NCI-H1417 (cell line): Measurements from ENCODE around the gene ASTN2.

Experiments used
- DNase-seq, 3 experiments: peaks; one replicate each; lab custom pipeline; 2025; lab: John Stamatoyannopoulos, UW

The ASTN2 gene

GRCh38 chr9:116809656-116810055 lies 605.2 kb downstream of the ASTN2 start:
- no peak for DNase-seq

- DNase-seq: no peak
Measured at GRCh38 chr9:116806075-116806474, 608.8 kb downstream of the ASTN2 start.

GRCh38 chr9:116800885-116801284 lies 614.0 kb downstream of the ASTN2 start:
- DNase-seq: no peak

- no peak for DNase-seq
Measured at GRCh38 chr9:116800074-116800473, 614.8 kb downstream of the ASTN2 start.

DNA sequence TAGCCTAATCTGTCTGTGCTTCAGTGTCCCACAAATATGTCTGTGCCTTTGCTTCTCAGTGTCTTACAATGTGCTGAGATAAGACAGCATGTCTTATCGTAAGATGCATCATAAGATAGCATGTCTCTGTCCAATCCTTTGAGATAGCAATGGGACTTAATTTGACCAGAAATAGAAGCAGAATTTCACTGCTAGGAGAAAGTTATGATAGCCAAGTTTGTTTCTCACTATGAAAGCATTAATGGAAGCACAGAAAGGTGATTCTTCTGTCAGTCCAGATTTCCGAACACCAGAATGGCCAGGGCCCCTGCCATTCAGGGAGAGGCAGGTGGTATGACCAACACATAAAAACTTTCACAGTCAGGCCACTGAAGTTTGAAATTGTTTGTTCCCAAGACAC lies 616.3 kb downstream of the ASTN2 start:
- no peak for DNase-seq

GRCh38 chr9:116797276-116797675 lies 617.6 kb downstream of the ASTN2 start:
- DNase-seq: no peak

DNA sequence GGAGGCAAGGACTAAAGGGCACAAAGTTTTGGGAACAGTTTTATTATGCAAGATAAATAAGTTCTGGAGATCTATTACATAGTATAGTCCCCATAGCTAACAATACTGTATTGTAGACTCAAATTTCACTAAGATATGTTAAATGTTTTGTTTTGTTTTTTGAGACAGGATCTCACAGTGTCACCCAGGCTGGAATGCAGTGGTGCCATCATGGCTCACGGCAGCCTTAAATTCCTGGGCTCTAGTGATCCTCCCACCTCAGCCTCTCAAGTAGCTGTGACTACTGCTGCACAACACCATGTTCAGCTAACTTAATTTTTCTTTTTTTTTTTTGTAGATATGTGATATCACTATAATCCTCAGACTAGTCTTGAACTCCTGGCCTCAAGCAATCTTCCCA lies 618.2 kb downstream of the ASTN2 start:
- DNase-seq: no peak

DNA sequence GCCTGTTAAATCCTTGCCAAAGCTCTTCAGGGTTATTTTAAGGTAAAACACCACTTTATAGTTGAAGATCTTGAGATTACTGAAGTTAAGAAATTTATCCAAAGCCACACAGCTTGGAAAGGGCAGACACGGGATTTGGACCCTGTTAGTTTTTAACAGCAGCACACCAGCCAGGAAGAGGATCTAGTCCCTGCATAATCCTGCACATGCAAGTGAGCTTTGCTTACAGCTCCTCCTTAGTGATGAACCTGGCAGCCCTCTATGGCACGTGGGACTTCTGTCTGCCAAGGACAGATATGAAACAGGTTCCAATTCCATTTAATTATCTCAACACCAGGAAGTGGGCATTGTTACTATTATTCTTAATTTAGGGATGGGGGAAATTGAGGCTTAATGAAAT lies 619.0 kb downstream of the ASTN2 start:
- DNase-seq: no peak

DNA sequence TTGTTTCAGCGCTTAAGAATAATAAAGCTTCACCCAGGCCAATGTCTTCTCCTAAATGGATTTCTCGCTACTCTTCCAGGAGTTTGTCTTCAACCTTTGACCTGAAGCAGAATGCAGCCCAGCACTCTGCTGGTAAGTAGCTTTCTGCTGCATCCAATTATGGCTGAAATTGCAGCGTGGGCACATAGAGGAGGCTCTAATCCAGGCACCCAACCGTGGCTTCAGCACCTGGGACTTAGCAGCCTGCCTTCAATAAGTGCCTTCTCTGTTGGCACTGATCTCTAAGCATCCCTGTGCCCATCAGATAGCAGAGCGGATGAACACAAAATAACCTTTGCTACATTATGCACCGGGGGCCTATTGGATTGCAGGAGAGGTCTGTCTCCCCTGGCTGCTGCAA lies 622.6 kb downstream of the ASTN2 start:
- DNase-seq: peak in 2 of 3 experiments; percentile 5 to 35

DNA sequence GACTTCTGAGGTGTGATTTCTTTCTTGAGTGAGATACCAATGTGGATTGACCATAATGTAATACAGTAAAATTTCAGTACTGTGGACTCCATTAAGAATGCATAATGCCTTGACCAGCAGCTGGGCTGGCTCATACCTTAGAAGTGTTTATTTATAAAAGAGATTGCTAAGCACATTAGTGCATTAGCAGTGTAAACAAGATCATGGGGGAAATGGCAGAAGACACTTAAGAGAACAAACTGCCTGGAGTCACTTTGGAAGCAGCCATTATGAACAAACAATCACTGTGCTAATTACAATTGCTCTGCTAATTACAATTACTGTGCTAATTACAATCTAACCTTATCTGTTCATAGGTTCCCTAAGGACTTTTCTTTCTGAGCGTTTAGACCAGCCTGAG lies 623.5 kb downstream of the ASTN2 start:
- DNase-seq: peak in 2 of 3 experiments; percentile 65 to 91

GRCh38 chr9:116789081-116789480 lies 625.8 kb downstream of the ASTN2 start:
- peak in 2 of 3 experiments; percentile 32 to 67 for DNase-seq

- no peak for DNase-seq
Measured at GRCh38 chr9:116786737-116787136, 628.1 kb downstream of the ASTN2 start.

DNA sequence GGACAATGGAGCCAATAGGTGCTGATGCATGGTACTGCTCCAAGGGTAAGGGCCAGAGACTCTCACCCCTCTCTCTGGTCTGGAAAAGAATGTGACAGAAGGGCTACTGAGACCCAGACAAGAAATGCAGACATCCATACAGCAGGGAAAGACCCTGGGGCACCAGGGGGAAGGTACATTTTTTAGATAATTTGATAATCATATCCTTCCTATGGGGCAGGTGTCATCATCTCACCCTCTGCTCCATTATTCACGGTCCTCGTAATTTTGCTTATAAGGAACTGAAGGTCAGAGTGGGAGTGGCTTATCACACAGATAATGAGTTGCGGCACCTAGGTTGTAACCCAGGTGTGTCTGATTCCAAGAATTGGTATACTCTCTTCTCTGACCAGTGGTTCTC lies 637.7 kb downstream of the ASTN2 start:
- DNase-seq: no peak

GRCh38 chr9:116774421-116775180 lies 640.3 kb downstream of the ASTN2 start:
- no peak for DNase-seq

DNA sequence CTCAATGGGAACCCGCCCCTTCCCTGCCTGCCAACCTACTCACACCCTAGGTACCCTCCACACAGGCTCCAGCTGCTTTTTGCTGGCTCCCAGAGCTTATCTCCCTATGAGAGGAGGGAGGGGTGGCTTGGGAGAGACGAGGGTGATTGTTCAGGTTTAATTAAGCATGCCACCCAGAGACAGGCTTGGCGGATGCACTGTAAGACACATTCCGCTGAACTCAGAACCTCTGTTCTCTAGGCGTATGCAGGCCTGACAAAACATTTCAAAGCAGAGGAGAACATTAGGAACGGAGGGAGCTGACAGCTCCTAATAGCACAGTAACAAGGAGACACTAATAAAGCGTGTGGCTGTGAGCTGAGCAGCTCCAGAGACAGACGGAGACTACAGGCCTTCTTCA lies 647.6 kb downstream of the ASTN2 start:
- peak; percentile 48 to 81 (median 68) for DNase-seq

DNA sequence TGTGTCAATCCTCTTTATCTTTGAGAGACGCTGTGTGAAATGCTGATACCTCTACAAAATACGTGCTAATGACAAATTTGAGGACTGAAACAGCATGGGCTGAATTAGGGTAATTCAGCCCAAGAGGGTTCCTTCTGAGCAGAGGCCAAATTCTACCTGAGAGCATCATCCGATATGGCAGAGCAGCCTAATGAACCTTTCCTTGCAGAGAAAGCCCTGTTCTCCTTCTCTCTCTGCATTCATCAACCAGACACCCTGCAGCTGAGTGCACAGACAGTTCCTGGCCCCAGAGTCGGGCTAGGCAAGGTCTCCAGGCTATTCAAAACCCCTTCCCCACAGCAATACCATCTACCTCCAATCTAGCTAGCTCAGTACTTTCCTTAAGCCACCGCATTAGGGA lies 649.8 kb downstream of the ASTN2 start:
- peak in 2 of 3 experiments; percentile 11 to 57 for DNase-seq

- no peak for DNase-seq
Measured at GRCh38 chr9:116763770-116764169, 651.1 kb downstream of the ASTN2 start.

DNA sequence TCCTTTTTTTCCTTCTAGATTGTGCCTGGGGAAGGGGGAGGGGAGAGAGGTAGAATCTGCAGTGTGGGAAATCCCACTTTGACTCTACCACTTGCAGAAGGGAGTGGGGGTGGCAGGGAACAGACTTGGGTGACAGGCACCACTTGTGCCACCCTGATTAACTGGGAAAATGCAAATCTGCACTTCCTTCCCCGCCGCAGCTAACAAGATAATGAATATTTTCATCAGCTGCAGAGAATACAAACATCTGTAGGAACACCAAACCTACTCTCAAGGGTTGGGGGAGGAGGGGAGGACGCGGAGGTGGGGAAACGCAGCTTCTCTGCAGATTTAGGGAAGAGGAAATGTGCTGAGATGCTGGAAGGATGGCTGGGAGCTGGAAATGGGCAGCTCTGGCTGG lies 654.2 kb downstream of the ASTN2 start:
- peak in 1 of 3 experiments; percentile 18 for DNase-seq

GRCh38 chr9:116757030-116757429 lies 657.8 kb downstream of the ASTN2 start:
- DNase-seq: no peak

- DNase-seq: no peak
Measured at GRCh38 chr9:116753389-116753788, 661.5 kb downstream of the ASTN2 start.

DNA sequence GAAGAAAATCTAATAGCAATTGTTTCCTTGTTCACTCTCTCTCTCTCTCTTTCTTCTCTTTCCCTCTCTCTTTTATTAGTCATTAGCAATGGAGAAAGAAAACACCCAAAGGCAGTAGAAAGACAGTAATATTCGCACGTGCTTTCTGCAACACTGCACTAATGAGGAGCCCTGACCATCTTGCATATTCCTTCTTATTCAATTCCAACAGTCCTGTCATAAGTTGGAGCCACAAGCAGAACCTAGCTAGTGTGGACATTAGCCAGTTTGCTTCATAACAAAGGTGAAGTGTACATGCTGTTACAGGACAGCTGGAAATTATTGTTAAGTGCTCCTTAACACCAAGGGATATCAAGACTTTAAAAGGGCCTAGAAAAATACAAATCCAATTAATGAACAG lies 664.3 kb downstream of the ASTN2 start:
- DNase-seq: no peak

- no peak for DNase-seq
Measured at GRCh38 chr9:116749772-116750171, 665.1 kb downstream of the ASTN2 start.

DNA sequence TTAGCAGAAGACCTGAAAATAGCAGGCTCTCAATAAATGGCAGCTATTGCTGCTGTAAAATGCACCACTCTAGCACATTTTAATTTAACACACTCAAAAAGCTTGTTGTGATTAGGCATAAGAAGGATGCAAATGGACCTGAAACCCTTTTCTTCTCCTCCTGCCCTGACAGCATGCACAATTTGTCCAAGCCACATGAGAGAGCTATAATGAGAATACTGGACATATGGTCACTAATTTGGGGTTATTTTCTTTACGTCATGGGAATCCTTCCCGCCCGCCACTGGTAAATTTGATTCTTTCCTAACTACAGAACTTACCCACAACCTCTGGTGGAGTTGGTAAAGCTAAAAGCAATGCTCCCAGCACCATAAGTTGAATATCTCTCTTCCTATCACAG lies 665.7 kb downstream of the ASTN2 start:
- DNase-seq: no peak

- no peak for DNase-seq
Measured at GRCh38 chr9:116741742-116742141, 673.1 kb downstream of the ASTN2 start.
